ENCODE measurements around the gene ZCRB1.

GRCh38 chr12:42365486-42365885, 39.6 kb upstream of the ZCRB1 start:
- no peak for TF ChIP-seq GATA2 (IDR thresholded peaks at IDR 0.05; ENCODE audit: low read depth, low read length)
- no peak for TF ChIP-seq GATA3 (IDR thresholded peaks at IDR 0.05; ENCODE audit: low read depth, low read length)

Measured in SH-SY5Y (cell line).